ENCODE data around the gene XXYLT1.
"Not testable (repeated sequence)": the region's sequence is repeated elsewhere in the genome, so short reads cannot be mapped to it uniquely, and the experiment has no call there.

DNA sequence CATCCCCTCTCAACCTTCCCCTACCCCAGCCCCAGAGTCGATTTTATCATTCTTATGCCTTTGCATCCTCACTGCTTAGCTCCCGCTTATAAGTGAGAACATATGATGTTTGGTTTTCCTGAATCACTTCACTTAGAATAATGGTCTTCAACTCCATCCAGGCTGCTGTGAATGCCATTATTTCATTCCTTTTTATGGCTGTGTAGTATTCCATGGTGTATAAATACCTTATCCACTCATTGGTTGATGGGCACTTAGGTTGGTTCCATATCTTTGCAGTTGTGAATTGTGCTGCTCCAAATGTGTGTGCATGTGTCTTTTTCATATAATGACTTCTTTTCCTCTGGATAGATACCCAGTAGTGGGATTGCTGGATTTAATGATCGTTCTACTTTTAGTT is 233.4 kb downstream of the XXYLT1 start:
- TF ChIP-seq, protein P1, sequence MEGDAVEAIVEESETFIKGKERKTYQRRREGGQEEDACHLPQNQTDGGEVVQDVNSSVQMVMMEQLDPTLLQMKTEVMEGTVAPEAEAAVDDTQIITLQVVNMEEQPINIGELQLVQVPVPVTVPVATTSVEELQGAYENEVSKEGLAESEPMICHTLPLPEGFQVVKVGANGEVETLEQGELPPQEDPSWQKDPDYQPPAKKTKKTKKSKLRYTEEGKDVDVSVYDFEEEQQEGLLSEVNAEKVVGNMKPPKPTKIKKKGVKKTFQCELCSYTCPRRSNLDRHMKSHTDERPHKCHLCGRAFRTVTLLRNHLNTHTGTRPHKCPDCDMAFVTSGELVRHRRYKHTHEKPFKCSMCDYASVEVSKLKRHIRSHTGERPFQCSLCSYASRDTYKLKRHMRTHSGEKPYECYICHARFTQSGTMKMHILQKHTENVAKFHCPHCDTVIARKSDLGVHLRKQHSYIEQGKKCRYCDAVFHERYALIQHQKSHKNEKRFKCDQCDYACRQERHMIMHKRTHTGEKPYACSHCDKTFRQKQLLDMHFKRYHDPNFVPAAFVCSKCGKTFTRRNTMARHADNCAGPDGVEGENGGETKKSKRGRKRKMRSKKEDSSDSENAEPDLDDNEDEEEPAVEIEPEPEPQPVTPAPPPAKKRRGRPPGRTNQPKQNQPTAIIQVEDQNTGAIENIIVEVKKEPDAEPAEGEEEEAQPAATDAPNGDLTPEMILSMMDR (IDR thresholded peaks at IDR 0.05) = not testable (repeated sequence)
- not testable (repeated sequence) for TF ChIP-seq EZH2phosphoT487 (IDR thresholded peaks at IDR 0.05)
